Measurements from ENCODE around the gene SLC25A41. TPM values are rescaled to one million over a fixed set of nuclear protein-coding genes. Genes with fewer than 3 reads are reported as not detected.

SLC25A41 gene
- total and polyA plus RNA-seq, 9 of the 15 experiments (the other 6 are each of a cell fraction or from before 2014, with no cell fraction given) = 0.08 to 4.2 (median 1.6) TPM

DNA sequence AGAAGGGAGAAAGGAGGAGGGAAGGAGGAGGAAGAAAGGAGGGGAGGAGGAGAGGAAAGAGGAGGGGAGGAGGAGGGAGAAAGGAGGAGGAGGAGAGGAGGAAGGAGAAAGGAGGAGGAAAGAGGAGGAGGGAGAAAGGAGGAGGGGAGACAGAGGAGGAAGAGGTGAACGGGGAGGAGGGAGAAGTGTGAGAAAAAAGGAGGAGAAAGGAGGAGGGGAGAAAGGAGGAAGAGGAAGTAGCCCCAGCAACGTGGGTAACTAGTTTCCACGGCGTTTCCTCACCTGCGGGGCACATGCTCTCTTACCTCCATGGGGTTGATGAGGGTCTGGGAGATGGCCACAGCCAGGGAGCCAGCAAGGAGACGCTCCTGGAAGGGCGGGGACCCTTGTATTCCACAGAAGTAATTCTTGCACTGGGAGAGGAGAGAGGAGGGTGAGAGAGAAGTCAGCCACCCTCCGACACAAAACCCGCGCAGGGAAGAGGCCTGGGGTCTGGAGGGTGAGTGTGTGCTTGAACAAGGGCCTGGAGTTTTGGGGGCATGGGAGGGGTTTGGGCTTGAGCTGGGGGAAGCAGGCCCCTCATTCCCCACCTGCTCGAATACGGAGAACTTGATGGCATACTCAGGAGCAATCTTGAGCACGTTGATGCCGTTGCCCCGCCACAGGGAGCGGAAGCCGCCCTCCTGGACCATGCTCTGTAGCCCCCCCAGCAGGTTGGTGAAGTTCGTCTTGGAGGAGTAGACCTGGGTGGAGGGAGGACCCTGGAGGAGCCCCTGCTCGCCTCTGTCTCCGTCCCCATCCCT, 3.9 kb downstream of the SLC25A41 start (continued):
- TF ChIP-seq MBD2 (IDR thresholded peaks at IDR 0.05; ENCODE audit: borderline replicate concordance, low read depth) (no peak), MTA1 (IDR thresholded peaks at IDR 0.05; ENCODE audit: borderline replicate concordance) (peak; percentile 92), ZNF507 (tag; conservative IDR thresholded peaks at IDR 0.05) (no peak), PHF8 (IDR thresholded peaks at IDR 0.05; ENCODE audit: borderline replicate concordance, low read length) (peak; percentile 54; the same call in 1 of the 2 replicates), ASH1L (IDR thresholded peaks at IDR 0.05; ENCODE audit: borderline replicate concordance, low read depth, partially characterized antibody) (peak; percentile 62), NBN (IDR thresholded peaks at IDR 0.05; ENCODE audit: low read depth) (peak; percentile 45; the same call in 1 of the 2 replicates), IFI16 (CRISPR knock-in tag; IDR thresholded peaks at IDR 0.05) (no peak), ZBTB7A (IDR thresholded peaks at IDR 0.05; ENCODE audit: borderline replicate concordance, control insufficient read depth, low read depth, low read length) (peak; percentile 69; the same call in 1 of the 2 replicates), PHF20 (IDR thresholded peaks at IDR 0.05; ENCODE audit: partially characterized antibody) (peak; percentile 70), SMARCE1 (IDR thresholded peaks at IDR 0.05) (0 out of 2 replicates have a peak, but pooled peaks have one; percentile 25), STAT5B (CRISPR knock-in tag; IDR thresholded peaks at IDR 0.05) (no peak), ARHGAP35 (IDR thresholded peaks at IDR 0.05; ENCODE audit: partially characterized antibody) (peak; percentile 29), TOE1 (IDR thresholded peaks at IDR 0.05; ENCODE audit: borderline replicate concordance) (0 out of 2 replicates have a peak, but pooled peaks have one; percentile 52), TOE1 (CRISPR knock-in tag; IDR thresholded peaks at IDR 0.05; ENCODE audit: borderline replicate concordance, low read depth) (0 out of 2 replicates have a peak, but pooled peaks have one; percentile 19), CREBBP (IDR thresholded peaks at IDR 0.05; ENCODE audit: low read depth, low read length) (no peak), ZEB2 (IDR thresholded peaks at IDR 0.05) (peak; percentile 68)
- TF ChIP-seq, protein P1, sequence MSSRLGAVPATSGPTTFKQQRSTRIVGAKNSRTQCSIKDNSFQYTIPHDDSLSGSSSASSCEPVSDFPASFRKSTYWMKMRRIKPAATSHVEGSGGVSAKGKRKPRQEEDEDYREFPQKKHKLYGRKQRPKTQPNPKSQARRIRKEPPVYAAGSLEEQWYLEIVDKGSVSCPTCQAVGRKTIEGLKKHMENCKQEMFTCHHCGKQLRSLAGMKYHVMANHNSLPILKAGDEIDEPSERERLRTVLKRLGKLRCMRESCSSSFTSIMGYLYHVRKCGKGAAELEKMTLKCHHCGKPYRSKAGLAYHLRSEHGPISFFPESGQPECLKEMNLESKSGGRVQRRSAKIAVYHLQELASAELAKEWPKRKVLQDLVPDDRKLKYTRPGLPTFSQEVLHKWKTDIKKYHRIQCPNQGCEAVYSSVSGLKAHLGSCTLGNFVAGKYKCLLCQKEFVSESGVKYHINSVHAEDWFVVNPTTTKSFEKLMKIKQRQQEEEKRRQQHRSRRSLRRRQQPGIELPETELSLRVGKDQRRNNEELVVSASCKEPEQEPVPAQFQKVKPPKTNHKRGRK (tag; IDR thresholded peaks at IDR 0.05) = peak; percentile 91
- TF ChIP-seq, protein P2, sequence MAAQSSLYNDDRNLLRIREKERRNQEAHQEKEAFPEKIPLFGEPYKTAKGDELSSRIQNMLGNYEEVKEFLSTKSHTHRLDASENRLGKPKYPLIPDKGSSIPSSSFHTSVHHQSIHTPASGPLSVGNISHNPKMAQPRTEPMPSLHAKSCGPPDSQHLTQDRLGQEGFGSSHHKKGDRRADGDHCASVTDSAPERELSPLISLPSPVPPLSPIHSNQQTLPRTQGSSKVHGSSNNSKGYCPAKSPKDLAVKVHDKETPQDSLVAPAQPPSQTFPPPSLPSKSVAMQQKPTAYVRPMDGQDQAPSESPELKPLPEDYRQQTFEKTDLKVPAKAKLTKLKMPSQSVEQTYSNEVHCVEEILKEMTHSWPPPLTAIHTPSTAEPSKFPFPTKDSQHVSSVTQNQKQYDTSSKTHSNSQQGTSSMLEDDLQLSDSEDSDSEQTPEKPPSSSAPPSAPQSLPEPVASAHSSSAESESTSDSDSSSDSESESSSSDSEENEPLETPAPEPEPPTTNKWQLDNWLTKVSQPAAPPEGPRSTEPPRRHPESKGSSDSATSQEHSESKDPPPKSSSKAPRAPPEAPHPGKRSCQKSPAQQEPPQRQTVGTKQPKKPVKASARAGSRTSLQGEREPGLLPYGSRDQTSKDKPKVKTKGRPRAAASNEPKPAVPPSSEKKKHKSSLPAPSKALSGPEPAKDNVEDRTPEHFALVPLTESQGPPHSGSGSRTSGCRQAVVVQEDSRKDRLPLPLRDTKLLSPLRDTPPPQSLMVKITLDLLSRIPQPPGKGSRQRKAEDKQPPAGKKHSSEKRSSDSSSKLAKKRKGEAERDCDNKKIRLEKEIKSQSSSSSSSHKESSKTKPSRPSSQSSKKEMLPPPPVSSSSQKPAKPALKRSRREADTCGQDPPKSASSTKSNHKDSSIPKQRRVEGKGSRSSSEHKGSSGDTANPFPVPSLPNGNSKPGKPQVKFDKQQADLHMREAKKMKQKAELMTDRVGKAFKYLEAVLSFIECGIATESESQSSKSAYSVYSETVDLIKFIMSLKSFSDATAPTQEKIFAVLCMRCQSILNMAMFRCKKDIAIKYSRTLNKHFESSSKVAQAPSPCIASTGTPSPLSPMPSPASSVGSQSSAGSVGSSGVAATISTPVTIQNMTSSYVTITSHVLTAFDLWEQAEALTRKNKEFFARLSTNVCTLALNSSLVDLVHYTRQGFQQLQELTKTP (IDR thresholded peaks at IDR 0.05; ENCODE audit: low read depth in 1 of 2, partially characterized antibody in 2 of 2) = peak in 1 of 2 experiments; percentile 37
- TF ChIP-seq, protein P3, sequence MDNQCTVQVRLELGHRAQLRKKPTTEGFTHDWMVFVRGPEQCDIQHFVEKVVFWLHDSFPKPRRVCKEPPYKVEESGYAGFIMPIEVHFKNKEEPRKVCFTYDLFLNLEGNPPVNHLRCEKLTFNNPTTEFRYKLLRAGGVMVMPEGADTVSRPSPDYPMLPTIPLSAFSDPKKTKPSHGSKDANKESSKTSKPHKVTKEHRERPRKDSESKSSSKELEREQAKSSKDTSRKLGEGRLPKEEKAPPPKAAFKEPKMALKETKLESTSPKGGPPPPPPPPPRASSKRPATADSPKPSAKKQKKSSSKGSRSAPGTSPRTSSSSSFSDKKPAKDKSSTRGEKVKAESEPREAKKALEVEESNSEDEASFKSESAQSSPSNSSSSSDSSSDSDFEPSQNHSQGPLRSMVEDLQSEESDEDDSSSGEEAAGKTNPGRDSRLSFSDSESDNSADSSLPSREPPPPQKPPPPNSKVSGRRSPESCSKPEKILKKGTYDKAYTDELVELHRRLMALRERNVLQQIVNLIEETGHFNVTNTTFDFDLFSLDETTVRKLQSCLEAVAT (IDR thresholded peaks at IDR 0.05) = peak; percentile 50 to 83; a peak in 3 of 4 replicates
- TF ChIP-seq, protein P4, sequence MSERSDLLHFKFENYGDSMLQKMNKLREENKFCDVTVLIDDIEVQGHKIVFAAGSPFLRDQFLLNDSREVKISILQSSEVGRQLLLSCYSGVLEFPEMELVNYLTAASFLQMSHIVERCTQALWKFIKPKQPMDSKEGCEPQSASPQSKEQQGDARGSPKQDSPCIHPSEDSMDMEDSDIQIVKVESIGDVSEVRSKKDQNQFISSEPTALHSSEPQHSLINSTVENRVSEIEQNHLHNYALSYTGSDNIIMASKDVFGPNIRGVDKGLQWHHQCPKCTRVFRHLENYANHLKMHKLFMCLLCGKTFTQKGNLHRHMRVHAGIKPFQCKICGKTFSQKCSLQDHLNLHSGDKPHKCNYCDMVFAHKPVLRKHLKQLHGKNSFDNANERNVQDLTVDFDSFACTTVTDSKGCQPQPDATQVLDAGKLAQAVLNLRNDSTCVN (CRISPR knock-in tag; IDR thresholded peaks at IDR 0.05) = peak; percentile 93; the same call in 1 of the 2 replicates
